ENCODE results near the gene TLL1.

- TF ChIP-seq CTCF (IDR thresholded peaks at IDR 0.05) (no peak), POLR2AphosphoS5 (IDR thresholded peaks at IDR 0.05; ENCODE audit: low read depth, low read length) (no peak)
Measured at GRCh38 chr4:165922747-165923146, 49.7 kb downstream of the TLL1 start.

Data from Panc1 (cell line).